PC-3 (cell line): Measurements from ENCODE around the gene HMGXB3. TPM values are rescaled to one million over a fixed set of nuclear protein-coding genes. Genes with fewer than 3 reads are reported as not detected.

Source experiments
- ATAC-seq: fragments of 200-7000 bp; cut with Tn5 transposase; 2 replicates; pipeline ENCODE4 v1.9.1; 2020; ENCODE audit warnings: mild to moderate bottlenecking, moderate library complexity
- BruUV-seq: library from RNA; stranded (reverse); fragments of 400-500 nt; replicated peaks from 2 replicates; lab custom pipeline; 2021; lab: Mats Ljungman, UMichigan
- CTCF ChIA-PET: fragments of 300-600 bp; sonication (Branson Sonifier 250); formaldehyde crosslinking; loops from one replicate; lab custom pipeline; 2022; ENCODE audit warnings: antibody characterized with exemption; lab: Charles Lee
- POLR2A ChIA-PET: fragments of 300-600 bp; sonication (Branson Sonifier 250); formaldehyde crosslinking; loops from one replicate; lab custom pipeline; 2022; ENCODE audit warnings: antibody characterized with exemption; ENCODE audit not compliant: unreplicated experiment; lab: Charles Lee
- DNase-seq: peaks from one replicate; pipeline ENCODE4 v3.0.0-alpha.2; 2015
- H2AFZ ChIP-seq: fragments of 300-600 bp; sonication (generic); 2 replicates; pipeline ENCODE4 v1.6.0; 2016; ENCODE audit warnings: antibody characterized with exemption, low read length
- H3F3A ChIP-seq: fragments of 300-600 bp; sonication (generic); one replicate; pipeline ENCODE4 v1.6.0; 2017; ENCODE audit warnings: antibody characterized with exemption, low read length, control low read depth, mild to moderate bottlenecking; ENCODE audit not compliant: unreplicated experiment
- H3K27ac ChIP-seq: fragments of 300-600 bp; sonication (generic); 2 replicates; pipeline ENCODE4 v1.5.1; 2016; ENCODE audit warnings: mild to moderate bottlenecking, low read length
- H3K27me3 ChIP-seq: fragments of 300-600 bp; sonication (generic); 2 replicates; pipeline ENCODE4 v1.6.1; 2016; ENCODE audit warnings: low read length, mixed read lengths
- H3K36me3 ChIP-seq: fragments of 300-600 bp; sonication (generic); 2 replicates; pipeline ENCODE4 v1.6.1; 2016; ENCODE audit warnings: low read depth, mixed run types, low read length, mixed read lengths
- H3K4me1 ChIP-seq: fragments of 300-600 bp; sonication (generic); 2 replicates; pipeline ENCODE4 v1.5.1; 2016; ENCODE audit warnings: low read length; ENCODE audit not compliant: insufficient read depth
- H3K4me2 ChIP-seq: fragments of 300-600 bp; sonication (generic); 2 replicates; pipeline ENCODE4 v1.6.0; 2016; ENCODE audit warnings: low read length
- H3K4me3 ChIP-seq: fragments of 300-600 bp; sonication (generic); 2 replicates; pipeline ENCODE4 v1.5.1; 2016; ENCODE audit warnings: mild to moderate bottlenecking, low read length, mixed read lengths
- H3K79me2 ChIP-seq: fragments of 300-600 bp; sonication (generic); 2 replicates; pipeline ENCODE4 v1.6.1; 2017; ENCODE audit warnings: low read length, mixed read lengths
- H3K9ac ChIP-seq: fragments of 300-600 bp; sonication (generic); 2 replicates; pipeline ENCODE4 v1.6.0; 2016; ENCODE audit warnings: mild to moderate bottlenecking, low read length
- H3K9me2 ChIP-seq: fragments of 300-600 bp; sonication (generic); replicated peaks from 2 replicates; pipeline ENCODE4 v1.6.1; 2016; ENCODE audit warnings: mixed run types, low read length, mixed read lengths
- H3K9me3 ChIP-seq: fragments of 300-600 bp; sonication (generic); 2 replicates; pipeline ENCODE4 v1.6.1; 2016; ENCODE audit warnings: low read length, mixed read lengths
- H4K20me1 ChIP-seq: fragments of 300-600 bp; sonication (generic); 2 replicates; pipeline ENCODE4 v1.6.1; 2016; ENCODE audit warnings: low read length, mixed read lengths
- CTCF ChIP-seq: fragments of 300-600 bp; sonication (generic); conservative IDR thresholded peaks from 2 replicates; pipeline ENCODE4 v1.5.1; 2017; ENCODE audit warnings: antibody characterized with exemption, low read depth, mild to moderate bottlenecking, low read length
- EZH2 ChIP-seq: fragments of 300-600 bp; sonication (generic); IDR thresholded peaks from one replicate; pipeline ENCODE4 v1.6.1; 2017; ENCODE audit warnings: antibody characterized with exemption, mild to moderate bottlenecking, low read length; ENCODE audit not compliant: unreplicated experiment
- EZH2phosphoT487 ChIP-seq: fragments of 300-600 bp; sonication (generic); IDR thresholded peaks from 2 replicates; pipeline ENCODE4 v1.6.1; 2018; ENCODE audit warnings: mild to moderate bottlenecking, antibody characterized with exemption, low read length, borderline replicate concordance
- intact Hi-C: fragments of 100-400 bp; cut with micrococcal nuclease; formaldehyde crosslinking; loops from 2 replicates; pipeline ENCODE4 v1.9.0; 2023
- total RNA-seq: library from RNA; depleted of rRNA; stranded (reverse); fragments of >200 nt; gene quantifications from 2 replicates; pipeline ENCODE4 v1.2.3, GENCODE V29; 2014

HMGXB3 gene
- total RNA-seq, 1 experiment from 2014 or later, result 56.6 TPM

GRCh38 chr5:150006318-150006717 is 5.8 kb downstream of the HMGXB3 start:
- CTCF ChIA-PET, result interaction anchor here (0.6 kb wide), 1 partner anchor 10 kb away, joined by 3 read pairs; no protein-coding TSS in a partner anchor

GRCh38 chr5:150007050-150007449 is 6.5 kb downstream of the HMGXB3 start:
- no peak overlapping the region for H3K27ac ChIP-seq
- H3K36me3 ChIP-seq, result peaks cover 68% of the 10 kb centered on the region
- no peaks in the 10 kb centered on the region for H3K9me2 ChIP-seq
- CTCF ChIA-PET, result no interaction called here
- H3K4me2 ChIP-seq, result no peak overlapping the region
- H3K27me3 ChIP-seq, result no peaks in the 10 kb centered on the region
- POLR2A ChIA-PET, result no interaction called here
- H3K79me2 ChIP-seq, result peaks cover 72% of the 10 kb centered on the region
- no TSS peak for BruUV-seq
- DNase-seq (no peak), ATAC-seq (no peak)
- H3K4me3 ChIP-seq, result no peak overlapping the region
- TF ChIP-seq EZH2phosphoT487 (no peak), CTCF (no peak), EZH2 (no peak)
- no peaks in the 10 kb centered on the region for H3F3A ChIP-seq
- H3K4me1 ChIP-seq, result peaks cover 8% of the 10 kb centered on the region
- no peaks in the 10 kb centered on the region for H3K9me3 ChIP-seq
- H3K9ac ChIP-seq, result no peak overlapping the region
- no peak overlapping the region for H2AFZ ChIP-seq
- peaks cover 8% of the 10 kb centered on the region for H4K20me1 ChIP-seq
- intact Hi-C loops, result loop anchor here (10.0 kb wide), 1 partner anchor 272 kb away; the partner anchor contains the start of gene PPARGC1B

More at GRCh38 chr5:150006318-150006717, 5.8 kb downstream of the HMGXB3 start:
- H3K9me3 ChIP-seq, result no peaks in the 10 kb centered on the region
- no peak overlapping the region for H3K4me3 ChIP-seq
- H3K79me2 ChIP-seq, result peaks cover 79% of the 10 kb centered on the region
- ATAC-seq (no peak), DNase-seq (no peak)
- no peak overlapping the region for H2AFZ ChIP-seq
- no peak overlapping the region for H3K27ac ChIP-seq
- H3K27me3 ChIP-seq, result no peaks in the 10 kb centered on the region
- TF ChIP-seq EZH2phosphoT487, result no peak
- TF ChIP-seq CTCF, result no peak
- peaks cover 64% of the 10 kb centered on the region for H3K36me3 ChIP-seq
- peaks cover 11% of the 10 kb centered on the region for H3K4me1 ChIP-seq
- no peak overlapping the region for H3K9ac ChIP-seq
- POLR2A ChIA-PET, result no interaction called here
- no TSS peak for BruUV-seq
- H3F3A ChIP-seq, result no peaks in the 10 kb centered on the region
- peaks cover 11% of the 10 kb centered on the region for H4K20me1 ChIP-seq
- H3K4me2 ChIP-seq, result no peak overlapping the region
- intact Hi-C loops, result loop anchor here (10.0 kb wide), 1 partner anchor 272 kb away; the partner anchor contains the start of gene PPARGC1B
- no peaks in the 10 kb centered on the region for H3K9me2 ChIP-seq

- H3K4me1 ChIP-seq, result no peaks in the 10 kb centered on the region
- no peaks in the 10 kb centered on the region for H3K9me3 ChIP-seq
- no peak overlapping the region for H3K4me2 ChIP-seq
- H3K79me2 ChIP-seq, result peaks cover 54% of the 10 kb centered on the region
- intact Hi-C loops, result loop anchor here (10.0 kb wide), 1 partner anchor 275 kb away; the partner anchor contains the start of gene PPARGC1B
- H3K36me3 ChIP-seq, result peaks cover 92% of the 10 kb centered on the region
- no peaks in the 10 kb centered on the region for H4K20me1 ChIP-seq
- no peak overlapping the region for H2AFZ ChIP-seq
- H3K9me2 ChIP-seq, result no peaks in the 10 kb centered on the region
- no peaks in the 10 kb centered on the region for H3K27me3 ChIP-seq
- ChIA-PET CTCF (interaction anchor here (0.5 kb wide), 1 partner anchor 298 kb away, joined by 3 read pairs; no protein-coding TSS in a partner anchor), POLR2A (no interaction called here)
- no peaks in the 10 kb centered on the region for H3F3A ChIP-seq
- ATAC-seq, result no peak
- H3K27ac ChIP-seq, result no peak overlapping the region
- no peak for TF ChIP-seq EZH2phosphoT487
- no peak for TF ChIP-seq CTCF
- no peak for TF ChIP-seq EZH2
- no peak overlapping the region for H3K4me3 ChIP-seq
- BruUV-seq, result no TSS peak
- no peak overlapping the region for H3K9ac ChIP-seq
- no peak for DNase-seq
Observed at GRCh38 chr5:150009671-150010387, 9.3 kb downstream of the HMGXB3 start.
